Upper lobe of left lung (tissue), 4 donors: ENCODE results near the gene TAPBPL.

Experiments
- CTCF ChIP-seq, 6 experiments: fragments of 450-650 bp in 4 of 6; fragments of 200-600 bp in 2 of 6; sonication (generic) in 2 of 6; IDR thresholded peaks; one replicate each; pipeline ENCODE4 v1.5.1; 2016 to 2019; ENCODE audit warnings: antibody characterized with exemption in 6 of 6
- EP300 ChIP-seq, 4 donors: sonication (generic); formaldehyde crosslinking; IDR thresholded peaks; one replicate each; pipeline ENCODE4 v1.5.1; 2017; ENCODE audit warnings: antibody characterized with exemption in 4 of 4, control low read depth in 2 of 4
- POLR2A ChIP-seq, 4 donors: fragments of 450-650 bp; IDR thresholded peaks; one replicate each; pipeline ENCODE4 v1.5.1; 2016 to 2017; ENCODE audit warnings: antibody characterized with exemption in 4 of 4, mild to moderate bottlenecking in 2 of 4
- POLR2AphosphoS5 ChIP-seq, 2 donors: sonication (generic); formaldehyde crosslinking; IDR thresholded peaks; one replicate each; pipeline ENCODE4 v1.5.1; 2017; ENCODE audit warnings: antibody characterized with exemption in 2 of 2

- TF ChIP-seq POLR2A (IDR thresholded peaks at IDR 0.05) = no peak
- no peak for TF ChIP-seq CTCF (IDR thresholded peaks at IDR 0.05)
- no peak for TF ChIP-seq POLR2AphosphoS5 (IDR thresholded peaks at IDR 0.05)
- TF ChIP-seq EP300 (IDR thresholded peaks at IDR 0.05) = no peak
These were observed 26.0 kb upstream of the TAPBPL start for GRCh38 chr12:6425590-6426531.
